K562 (cell line): Measurements from ENCODE around the gene BICDL1. TPM values are rescaled to one million over a fixed set of nuclear protein-coding genes. Genes with fewer than 3 reads are reported as not detected.

Experiments
- ATAC-seq: fragments of 200-7000 bp; cut with Tn5 transposase; 3 replicates; pipeline ENCODE4 v1.9.1; 2020; ENCODE audit warnings: moderate library complexity
- BruUV-seq: library from RNA; stranded (reverse); fragments of 400-500 nt; replicated peaks from 2 replicates; lab custom pipeline; 2021; lab: Mats Ljungman, UMichigan
- CTCF ChIA-PET: fragments of 300-600 bp; formaldehyde crosslinking; extraction: SDS; loops from one replicate; lab custom pipeline; 2021; ENCODE audit warnings: low intra/inter-chr PET ratio; lab: Yijun Ruan, JAX
- POLR2A ChIA-PET: fragments of 300-600, 350-650 bp; sonication (Branson Sonifier 250); formaldehyde crosslinking; extraction: SDS; loops from one replicate; lab custom pipeline; 2021; ENCODE audit warnings: antibody characterized with exemption, inconsistent platforms; lab: Yijun Ruan, JAX
- DNase-seq, 4 experiments: peaks; one replicate each; pipeline versions ENCODE4 v3.0.0 to v3.0.0-alpha.2; 2011 to 2018; ENCODE audit warnings: low spot score in 3 of 4, mixed read lengths in 3 of 4; ENCODE audit errors: extremely low read depth in 1 of 4
- FAIRE-seq: peaks from 2 replicates; lab custom pipeline; 2011; peaks lifted over from hg19 to GRCh38; lab: Jason Lieb, UNC
- H2AFZ ChIP-seq: 2 replicates; pipeline ENCODE4 v1.6.0; 2011; ENCODE audit warnings: low read depth, low read length, control low read depth, inconsistent platforms
- H3K27ac ChIP-seq: fragments of 200-600 bp; 3 replicates; pipeline ENCODE4 v1.8.0; 2011; ENCODE audit warnings: low read depth, mild to moderate bottlenecking, control low read depth, inconsistent platforms, low read length, moderate library complexity, mixed read lengths; ENCODE audit errors: extremely low read depth
- H3K27me3 ChIP-seq, 2 experiments: fragments of 300-600 bp in 1 of 2; 2 replicates in 1 of 2; 3 replicates in 1 of 2; pipeline versions ENCODE4 v1.6.0 to v1.8.0; 2011; ENCODE audit warnings: inconsistent platforms in 2 of 2, low read length in 2 of 2, mild to moderate bottlenecking in 1 of 2, mixed read lengths in 1 of 2, moderate library complexity in 1 of 2; ENCODE audit not compliant: control insufficient read depth in 2 of 2, insufficient read depth in 2 of 2
- H3K36me3 ChIP-seq: fragments of 300-600 bp; 3 replicates; pipeline ENCODE4 v1.8.0; 2011; ENCODE audit warnings: mild to moderate bottlenecking, low read length, inconsistent platforms; ENCODE audit not compliant: control insufficient read depth, insufficient read depth
- H3K4me1 ChIP-seq, 2 experiments: fragments of 200-600 bp in 1 of 2; replicated peaks in 1 of 2; 2 replicates in 1 of 2; 3 replicates in 1 of 2; pipeline versions ENCODE4 v1.5.1 to v1.8.0; 2011; ENCODE audit warnings: inconsistent platforms in 2 of 2, low read length in 2 of 2, mild to moderate bottlenecking in 1 of 2, mixed read lengths in 1 of 2, moderate library complexity in 1 of 2; ENCODE audit not compliant: control insufficient read depth in 2 of 2, insufficient read depth in 2 of 2
- H3K4me2 ChIP-seq: 2 replicates; pipeline ENCODE4 v1.6.1; 2011; ENCODE audit warnings: low read length, control low read depth, inconsistent platforms, mixed read lengths; ENCODE audit not compliant: insufficient read depth
- H3K4me3 ChIP-seq: fragments of 200-600 bp; sonication (generic), shearing (Covaris generic); 2 replicates; pipeline ENCODE4 v1.5.1; 2016; ENCODE audit warnings: control low read depth, inconsistent platforms
- H3K79me2 ChIP-seq: fragments of 200-600 bp; 3 replicates; pipeline ENCODE4 v1.8.0; 2011; ENCODE audit warnings: low read length, inconsistent platforms; ENCODE audit not compliant: control insufficient read depth, insufficient read depth
- H3K9ac ChIP-seq, 2 experiments: 2 replicates each; pipeline versions ENCODE4 v1.6.0 to v1.6.1; 2011; ENCODE audit warnings: low read depth in 2 of 2, low read length in 2 of 2, control low read depth in 1 of 2, inconsistent platforms in 1 of 2, mild to moderate bottlenecking in 1 of 2, mixed read lengths in 1 of 2; ENCODE audit not compliant: insufficient read depth in 1 of 2
- H3K9me1 ChIP-seq: one replicate; pipeline ENCODE4 v1.6.0; 2011; ENCODE audit warnings: inconsistent platforms, mild to moderate bottlenecking, low read length, moderate library complexity; ENCODE audit not compliant: control insufficient read depth, insufficient read depth
- H3K9me3 ChIP-seq: replicated peaks from 2 replicates; pipeline ENCODE4 v1.5.1; 2011; ENCODE audit warnings: low read depth, low read length, inconsistent platforms; ENCODE audit not compliant: control insufficient read depth, insufficient read depth
- H4K20me1 ChIP-seq: replicated peaks from 2 replicates; pipeline ENCODE4 v1.6.1; 2011; ENCODE audit warnings: low read length, inconsistent platforms, mixed read lengths; ENCODE audit not compliant: control insufficient read depth, insufficient read depth
- ARNT ChIP-seq, 2 experiments: fragments of 450-650 bp; IDR thresholded peaks; 2 replicates each; pipeline ENCODE4 v1.6.1; 2016; ENCODE audit warnings: mild to moderate bottlenecking in 1 of 2
- DNMT1 ChIP-seq: fragments of 450-650 bp; IDR thresholded peaks from 2 replicates; pipeline ENCODE4 v1.6.1; 2016; ENCODE audit warnings: antibody characterized with exemption, mild to moderate bottlenecking
- FOXK2 ChIP-seq, 2 experiments: fragments of 450-650 bp; IDR thresholded peaks in 1 of 2; conservative IDR thresholded peaks in 1 of 2; 2 replicates each; pipeline ENCODE4 v1.6.1; 2016; ENCODE audit warnings: low read depth in 2 of 2, mild to moderate bottlenecking in 1 of 2
- KLF1 ChIP-seq: fragments of 450-650 bp; IDR thresholded peaks from 2 replicates; pipeline ENCODE4 v1.6.1; 2016; ENCODE audit warnings: missing genetic modification characterization, missing compliant biosample characterization
- MTA1 ChIP-seq: fragments of 450-650 bp; IDR thresholded peaks from 2 replicates; pipeline ENCODE4 v1.6.1; 2017; ENCODE audit warnings: borderline replicate concordance
- NRF1 ChIP-seq, 2 experiments: fragments of 450-650 bp; IDR thresholded peaks in 1 of 2; conservative IDR thresholded peaks in 1 of 2; 2 replicates each; pipeline ENCODE4 v1.6.1; 2014; ENCODE audit warnings: mild to moderate bottlenecking in 2 of 2
- SMARCA5 ChIP-seq: fragments of 450-650 bp; IDR thresholded peaks from 2 replicates; pipeline ENCODE4 v1.6.1; 2016
- SP1 ChIP-seq: sonication (generic); formaldehyde crosslinking; IDR thresholded peaks from 2 replicates; pipeline ENCODE4 v1.8.1; 2022; ENCODE audit warnings: mild to moderate bottlenecking, missing genetic modification reagents
- THAP7 ChIP-seq: fragments of 250-450 bp; sonication (Bioruptor Pico); IDR thresholded peaks from 2 replicates; pipeline ENCODE4 v1.5.0; 2021
- THRA ChIP-seq: fragments of 450-650 bp; IDR thresholded peaks from 2 replicates; pipeline ENCODE4 v1.6.1; 2017; ENCODE audit warnings: mild to moderate bottlenecking, moderate library complexity
- TSC22D4 ChIP-seq: fragments of 450-650 bp; IDR thresholded peaks from 2 replicates; pipeline ENCODE4 v1.6.1; 2016; ENCODE audit warnings: missing genetic modification characterization, missing biosample characterization, control low read depth
- UBTF ChIP-seq, 2 experiments: IDR thresholded peaks; 2 replicates each; pipeline ENCODE4 v1.6.1; 2012; ENCODE audit warnings: improper control_type of control experiment in 2 of 2, low read depth in 2 of 2, low read length in 2 of 2, borderline replicate concordance in 1 of 2
- ZC3H11A ChIP-seq: IDR thresholded peaks from 2 replicates; pipeline ENCODE4 v1.6.1; 2012; ENCODE audit warnings: low read depth, low read length, improper control_type of control experiment
- ZNF766 ChIP-seq: fragments of 200-800 bp; sonication (Bioruptor generic); conservative IDR thresholded peaks from 2 replicates; pipeline ENCODE4 v1.6.1; 2016; ENCODE audit warnings: missing genetic modification characterization, missing compliant biosample characterization
- WGBS: fragments of 100-300 bp; shearing (Covaris generic); methylation state at CpG from one replicate; pipeline ENCODE4 v1.1.6; 2016; ENCODE audit warnings: low coverage, mixed read lengths; ENCODE audit not compliant: insufficient coverage; ENCODE audit errors: missing lambda C conversion rate; 5-methylcytosine and 5-hydroxymethylcytosine counted together
- in situ Hi-C: fragments of 300-500 bp; cut with MboI; formaldehyde crosslinking; loops from 4 replicates; pipeline ENCODE4 v1.15.0; 2018; ENCODE audit warnings: inconsistent platforms, mixed read lengths
- intact Hi-C: fragments of 100-400 bp; cut with micrococcal nuclease; formaldehyde crosslinking; loops from 2 replicates; pipeline ENCODE4 v1.14.2; 2022
- polyA plus RNA-seq, 8 experiments: library from polyadenylated mRNA; depleted of rRNA in 4 of 8; stranded (reverse) in 5 of 8; unstranded in 3 of 8; fragments of >200 nt; fragmentation: Nextera tagmentation in 2 of 8; fragmentation: Illumina TruSeq in 1 of 8; extraction: Ambion mirVana in 2 of 8; extraction: Trizol in 1 of 8; gene quantifications; 2 replicates each; pipeline versions ENCODE4 v1.2.1 to v1.2.3, GENCODE V29; 2011 to 2014; ENCODE audit warnings: inconsistent platforms in 1 of 8, missing spikeins in 1 of 8
- total RNA-seq, 7 experiments: library from RNA; depleted of rRNA in 6 of 7; stranded (reverse); fragments of >200 nt in 6 of 7; fragmentation: Illumina TruSeq in 2 of 7; extraction: Trizol in 2 of 7; gene quantifications; 2 replicates each; pipeline versions ENCODE4 v1.2.1 to v1.2.3, GENCODE V29; 2011 to 2021; ENCODE audit warnings: low replicate concordance in 1 of 7
- TF ChIP-seq, protein P1 (sequence below): IDR thresholded peaks from 2 replicates; pipeline ENCODE4 v1.6.1; 2014; ENCODE audit warnings: antibody characterized with exemption

Gene BICDL1
- total and polyA plus RNA-seq, 9 of the 15 experiments (the other 6 are each of a cell fraction or from before 2014, with no cell fraction given), result 0.06 to 2.0 (median 0.58) TPM

DNA sequence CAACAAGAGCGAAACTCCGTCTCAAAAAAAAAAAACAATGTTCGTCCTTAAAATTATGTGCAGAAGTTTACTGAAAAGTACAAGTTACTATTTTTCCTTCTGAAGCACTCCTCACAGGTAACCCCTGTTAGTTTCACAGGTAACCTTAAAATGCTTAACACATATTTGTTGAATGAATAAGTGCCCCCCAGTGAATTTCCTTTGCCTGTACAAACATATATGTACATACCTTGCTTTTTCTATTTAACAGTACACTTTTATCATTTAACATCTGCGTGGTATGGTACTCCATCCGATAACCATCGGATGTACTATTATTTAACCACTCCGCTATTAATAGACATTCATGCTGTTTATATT, 128.9 kb downstream of the BICDL1 start:
- WGBS, result 3% methylated on average over 7 of the region's 7 CpGs
- Histone ChIP-seq H3K79me2 (peaks cover 56% of the 10 kb centered on the region), H3K9me3 (no peaks in the 10 kb centered on the region), H3K27ac (no peak overlapping the region; the same call in 2 of the 3 replicates), H2AFZ (0 out of 2 replicates have a peak overlapping the region, but pooled peaks have one; percentile 16), H3K36me3 (peaks cover 30% of the 10 kb centered on the region), H3K9me1 (peaks cover 6% of the 10 kb centered on the region), H3K4me3 (peak overlapping the region; percentile 75), H3K4me2 (peak overlapping the region; percentile 88), H3K9ac (peak overlapping the region; percentile 73 to 96; a peak in 3 of 4 replicates), H3K27me3 (no peaks in the 10 kb centered on the region), H4K20me1 (peaks cover 10% of the 10 kb centered on the region; the same call in 1 of the 2 replicates), H3K4me1 (peaks cover 15 to 21% of the 10 kb centered on the region in 2 experiments; a peak in 4 of 5 replicates)
- no peak for ATAC-seq
- CTCF ChIA-PET, result no interaction called here
- intact Hi-C loops, result loop anchor here (10.0 kb wide), 1 partner anchor 177 kb away; the partner anchor contains the start of genes RNU4-1 and RNU4-2
- BruUV-seq, result TSS peak; percentile 79
- POLR2A ChIA-PET, result interaction anchor here (0.6 to 6.8 kb wide), 15 partner anchors 9 to 437 kb away, joined by 3 to 54 read pairs (median 3); partner anchors contain the start of genes RNU4-1, RNU4-2 and RPLP0
- in situ Hi-C loops, result no loop called here
- FAIRE-seq, result no peak
- DNase-seq, result no peak
- TF ChIP-seq, protein P1, sequence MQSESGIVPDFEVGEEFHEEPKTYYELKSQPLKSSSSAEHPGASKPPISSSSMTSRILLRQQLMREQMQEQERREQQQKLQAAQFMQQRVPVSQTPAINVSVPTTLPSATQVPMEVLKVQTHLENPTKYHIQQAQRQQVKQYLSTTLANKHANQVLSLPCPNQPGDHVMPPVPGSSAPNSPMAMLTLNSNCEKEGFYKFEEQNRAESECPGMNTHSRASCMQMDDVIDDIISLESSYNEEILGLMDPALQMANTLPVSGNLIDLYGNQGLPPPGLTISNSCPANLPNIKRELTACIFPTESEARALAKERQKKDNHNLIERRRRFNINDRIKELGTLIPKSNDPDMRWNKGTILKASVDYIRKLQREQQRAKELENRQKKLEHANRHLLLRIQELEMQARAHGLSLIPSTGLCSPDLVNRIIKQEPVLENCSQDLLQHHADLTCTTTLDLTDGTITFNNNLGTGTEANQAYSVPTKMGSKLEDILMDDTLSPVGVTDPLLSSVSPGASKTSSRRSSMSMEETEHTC, result no peak
- TF ChIP-seq ZC3H11A (no peak), SMARCA5 (no peak), MTA1 (no peak), KLF1 (no peak), TSC22D4 (no peak), FOXK2 (conservative IDR thresholded peaks at IDR 0.05 in 1 of 2, IDR thresholded peaks at IDR 0.05 in 1 of 2; ENCODE audit: low read depth in 2 of 2) (no peak), ARNT (IDR thresholded peaks at IDR 0.05) (no peak), NRF1 (conservative IDR thresholded peaks at IDR 0.05 in 1 of 2, IDR thresholded peaks at IDR 0.05 in 1 of 2) (no peak), UBTF (IDR thresholded peaks at IDR 0.05; ENCODE audit: borderline replicate concordance in 1 of 2, low read depth in 2 of 2, low read length in 2 of 2) (no peak), DNMT1 (no peak), THRA (no peak), SP1 (CRISPR knock-in tag) (no peak), THAP7 (CRISPR knock-in tag) (no peak), ZNF766 (CRISPR knock-in tag) (no peak)
